H9 (cell line): Measurements from ENCODE around the gene LRRC55. TPM values are rescaled to one million over a fixed set of nuclear protein-coding genes. Genes with fewer than 3 reads are reported as not detected.
"Not testable (repeated sequence)": the region's sequence is repeated elsewhere in the genome, so short reads cannot be mapped to it uniquely, and the experiment has no call there.

Experiments
- DNase-seq: peaks from one replicate; pipeline ENCODE4 v3.0.0-alpha.2; 2017
- H2AFZ ChIP-seq: one replicate; pipeline ENCODE4 v1.6.1; 2013; ENCODE audit warnings: mild to moderate bottlenecking, low read length, control low read depth, moderate library complexity
- H2AK5ac ChIP-seq: 2 replicates; pipeline ENCODE4 v1.6.1; 2013; ENCODE audit warnings: low read length, control low read depth, mixed read lengths; ENCODE audit not compliant: insufficient read length
- H2BK120ac ChIP-seq: one replicate; pipeline ENCODE4 v1.6.1; 2013; ENCODE audit warnings: low read depth, mild to moderate bottlenecking, low read length, control low read depth, inconsistent platforms; ENCODE audit not compliant: poor library complexity, severe bottlenecking
- H2BK12ac ChIP-seq: 2 replicates; pipeline ENCODE4 v1.6.1; 2013; ENCODE audit warnings: low read length, control low read depth, mixed read lengths, low read depth; ENCODE audit not compliant: insufficient read length
- H2BK15ac ChIP-seq: 2 replicates; pipeline ENCODE4 v1.6.1; 2013; ENCODE audit warnings: low read depth, low read length, control low read depth
- H2BK20ac ChIP-seq: one replicate; pipeline ENCODE4 v1.6.1; 2013; ENCODE audit warnings: low read depth, mild to moderate bottlenecking, low read length, control low read depth, inconsistent platforms; ENCODE audit not compliant: poor library complexity, severe bottlenecking
- H2BK5ac ChIP-seq: 2 replicates; pipeline ENCODE4 v1.6.1; 2013; ENCODE audit warnings: low read length, control low read depth, mixed read lengths; ENCODE audit not compliant: insufficient read length
- H3K14ac ChIP-seq: 2 replicates; pipeline ENCODE4 v1.6.1; 2013; ENCODE audit warnings: low read length, control low read depth; ENCODE audit not compliant: insufficient read depth
- H3K18ac ChIP-seq: 2 replicates; pipeline ENCODE4 v1.6.1; 2013; ENCODE audit warnings: low read depth, mild to moderate bottlenecking, mixed read lengths, low read length, control low read depth; ENCODE audit not compliant: insufficient read length
- H3K23ac ChIP-seq: 2 replicates; pipeline ENCODE4 v1.6.1; 2013; ENCODE audit warnings: low read length, control low read depth, mixed read lengths, low read depth; ENCODE audit not compliant: insufficient read length
- H3K23me2 ChIP-seq: 2 replicates; pipeline ENCODE4 v1.6.1; 2013; ENCODE audit warnings: low read depth, mild to moderate bottlenecking, mixed read lengths, low read length, control low read depth; ENCODE audit not compliant: insufficient read length, poor library complexity, severe bottlenecking
- H3K27ac ChIP-seq: 2 replicates; pipeline ENCODE4 v1.5.1; 2013; ENCODE audit warnings: low read length, control low read depth, mixed read lengths, low read depth; ENCODE audit not compliant: insufficient read length
- H3K27me3 ChIP-seq: 2 replicates; pipeline ENCODE4 v1.6.1; 2013; ENCODE audit warnings: low read length, control low read depth, inconsistent platforms; ENCODE audit not compliant: insufficient read depth
- H3K4ac ChIP-seq: 2 replicates; pipeline ENCODE4 v1.6.1; 2013; ENCODE audit warnings: low read depth, mild to moderate bottlenecking, control low read depth, inconsistent platforms, low read length, moderate library complexity
- H3K4me1 ChIP-seq: 2 replicates; pipeline ENCODE4 v1.6.1; 2013; ENCODE audit warnings: low read length, control low read depth, inconsistent platforms; ENCODE audit not compliant: insufficient read depth
- H3K4me2 ChIP-seq: 2 replicates; pipeline ENCODE4 v1.6.1; 2013; ENCODE audit warnings: low read length, control low read depth, mixed read lengths; ENCODE audit not compliant: insufficient read length, insufficient read depth
- H3K56ac ChIP-seq: 2 replicates; pipeline ENCODE4 v1.6.1; 2013; ENCODE audit warnings: low read depth, mild to moderate bottlenecking, mixed read lengths, low read length, control low read depth; ENCODE audit not compliant: insufficient read length
- H3K79me1 ChIP-seq: 2 replicates; pipeline ENCODE4 v1.6.1; 2013; ENCODE audit warnings: low read depth, mild to moderate bottlenecking, moderate library complexity, low read length, control low read depth, inconsistent platforms; ENCODE audit not compliant: insufficient read depth, poor library complexity, severe bottlenecking
- H3K79me2 ChIP-seq: 2 replicates; pipeline ENCODE4 v1.6.1; 2013; ENCODE audit warnings: low read length, control low read depth, inconsistent platforms; ENCODE audit not compliant: insufficient read depth
- H3K9ac ChIP-seq: 2 replicates; pipeline ENCODE4 v1.6.1; 2013; ENCODE audit warnings: low read length, control low read depth, mixed read lengths; ENCODE audit not compliant: insufficient read length; ENCODE audit errors: extremely low read depth
- H3K9me3 ChIP-seq: one replicate; pipeline ENCODE4 v1.6.1; 2013; ENCODE audit warnings: low read depth, low read length, inconsistent platforms; ENCODE audit not compliant: control insufficient read depth
- H3T11ph ChIP-seq: one replicate; pipeline ENCODE4 v1.6.1; 2013; ENCODE audit warnings: mild to moderate bottlenecking, low read length, control low read depth, inconsistent platforms
- H4K20me1 ChIP-seq: one replicate; pipeline ENCODE4 v1.6.1; 2013; ENCODE audit not compliant: control insufficient read depth, insufficient read length, insufficient read depth
- H4K5ac ChIP-seq: 2 replicates; pipeline ENCODE4 v1.6.1; 2013; ENCODE audit warnings: low read depth, mild to moderate bottlenecking, mixed read lengths, low read length, control low read depth; ENCODE audit not compliant: insufficient read length
- H4K8ac ChIP-seq: replicated peaks from 2 replicates; pipeline ENCODE4 v1.6.1; 2013; ENCODE audit warnings: low read length, control low read depth, mixed read lengths, low read depth; ENCODE audit not compliant: insufficient read length
- H4K91ac ChIP-seq: 2 replicates; pipeline ENCODE4 v1.6.1; 2013; ENCODE audit warnings: low read depth, mild to moderate bottlenecking, moderate library complexity, mixed read lengths, low read length, control low read depth; ENCODE audit not compliant: insufficient read length
- H3K27ac Mint-ChIP-seq, 3 experiments: 2 replicates in 2 of 3; 3 replicates in 1 of 3; pipeline ENCODE4 v1.8.0; 2020 to 2021; ENCODE audit warnings: mixed read lengths in 3 of 3, mild to moderate bottlenecking in 1 of 3, moderate library complexity in 1 of 3
- H3K27me3 Mint-ChIP-seq: 2 replicates; pipeline ENCODE4 v1.8.0; 2021; ENCODE audit warnings: low read depth, mild to moderate bottlenecking, moderate library complexity, mixed read lengths
- H3K36me3 Mint-ChIP-seq, 3 experiments: 2 replicates in 2 of 3; 3 replicates in 1 of 3; pipeline ENCODE4 v1.8.0; 2020 to 2021; ENCODE audit warnings: low read depth in 3 of 3, mixed read lengths in 3 of 3; ENCODE audit not compliant: insufficient read depth in 1 of 3
- H3K4me1 Mint-ChIP-seq, 2 experiments: 2 replicates each; pipeline ENCODE4 v1.8.0; 2020; ENCODE audit warnings: mixed read lengths in 2 of 2
- H3K4me3 Mint-ChIP-seq, 2 experiments: 2 replicates in 1 of 2; 3 replicates in 1 of 2; pipeline ENCODE4 v1.8.0; 2020 to 2021; ENCODE audit warnings: mild to moderate bottlenecking in 2 of 2, mixed read lengths in 2 of 2, moderate library complexity in 1 of 2
- H3K9me3 Mint-ChIP-seq, 2 experiments: 2 replicates in 1 of 2; 3 replicates in 1 of 2; pipeline ENCODE4 v1.8.0; 2020; ENCODE audit warnings: mild to moderate bottlenecking in 2 of 2, mixed read lengths in 2 of 2, moderate library complexity in 1 of 2
- WGBS: extraction: QIAGEN DNeasy Blood & Tissue Kit; methylation state at CpG from one replicate; pipeline ENCODE4 v1.1.7; 2013; ENCODE audit warnings: missing lambda C conversion rate, low lambda C conversion rate, mixed read lengths; ENCODE audit not compliant: insufficient read length; ENCODE audit errors: extremely low coverage; 5-methylcytosine and 5-hydroxymethylcytosine counted together
- total RNA-seq: library from RNA; stranded (reverse); gene quantifications from 2 replicates; pipeline ENCODE4 v1.2.1, GENCODE V29; 2021
- TF ChIP-seq, protein P1 (sequence below): fragments of 200-600 bp; sonication (generic); conservative IDR thresholded peaks from 3 replicates; pipeline ENCODE4 v1.8.0; 2021; ENCODE audit warnings: antibody characterized with exemption, mild to moderate bottlenecking

The LRRC55 gene
- total RNA-seq, 1 experiment from 2014 or later = 1.0 TPM

DNA sequence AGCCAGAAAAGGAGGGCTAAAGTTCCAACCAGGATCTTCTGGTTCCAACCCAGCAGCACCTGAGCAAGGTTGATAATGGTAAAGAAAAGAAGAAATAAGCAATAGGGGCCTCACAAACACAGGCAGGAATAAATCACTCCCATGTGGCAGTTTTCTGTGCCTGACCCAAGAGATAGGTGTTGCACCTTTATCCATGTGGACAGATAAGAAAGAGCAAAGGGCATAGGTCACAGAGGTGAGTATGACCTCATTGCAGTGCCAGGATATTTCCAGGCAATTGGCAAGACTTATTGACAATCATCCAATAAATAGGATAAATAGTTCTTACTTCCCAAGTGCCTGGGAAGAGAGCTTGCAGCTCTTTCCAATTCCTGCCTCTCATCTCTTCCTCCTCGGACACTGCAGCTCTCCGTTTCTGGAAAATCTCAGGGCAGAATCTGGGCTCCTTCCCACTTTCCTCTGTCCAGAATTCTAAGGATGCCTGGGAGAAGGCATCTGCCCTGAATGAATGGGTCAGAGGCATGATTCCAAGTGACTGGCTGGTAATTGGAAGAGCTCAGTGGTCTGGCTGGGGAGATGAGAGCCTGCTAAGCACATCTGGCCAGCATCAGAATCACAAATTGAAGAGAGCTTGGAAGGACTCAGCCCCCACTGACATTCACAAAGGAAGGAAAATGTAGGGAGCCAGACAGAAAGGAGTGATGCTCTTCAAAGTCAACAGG, 14.5 kb upstream of the LRRC55 start:
- peaks cover 27 to 29% of the 10 kb centered on the region in 2 experiments for H3K9me3 Mint-ChIP-seq

DNA sequence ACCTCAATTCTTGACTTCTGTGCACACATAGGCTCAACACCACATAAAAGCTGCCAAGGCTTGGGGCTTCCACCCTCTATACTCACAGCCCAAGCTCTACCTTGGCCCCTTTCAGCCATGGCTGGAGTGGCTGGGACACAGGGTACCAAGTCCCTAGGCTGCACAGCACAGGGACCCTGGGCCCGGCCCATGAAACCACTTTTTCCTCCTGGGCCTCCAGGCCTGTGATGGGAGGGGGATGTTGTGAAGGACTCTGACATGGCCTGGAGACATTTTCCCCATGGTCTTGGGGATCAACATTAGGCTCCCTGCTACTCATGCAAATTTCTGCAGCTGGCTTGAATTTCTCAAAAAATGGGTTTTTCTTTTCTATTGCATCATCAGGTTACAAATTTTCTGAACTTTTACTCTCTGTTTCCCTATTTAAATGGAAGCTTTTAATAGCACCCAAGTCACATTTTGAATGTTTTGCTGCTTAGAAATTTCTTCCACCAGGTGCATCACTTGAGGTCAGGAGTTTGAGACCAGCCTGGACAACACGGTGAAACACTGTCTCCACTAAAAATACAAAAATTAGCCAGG, 11.9 kb upstream of the LRRC55 start:
- not testable (repeated sequence) for H3K4me2 ChIP-seq, H2BK5ac ChIP-seq, H2AFZ ChIP-seq, H3K18ac ChIP-seq, H3K79me1 ChIP-seq, H3K56ac ChIP-seq, H3T11ph ChIP-seq, H3K9me3 ChIP-seq, H3K4ac ChIP-seq, H3K79me2 ChIP-seq, H2BK120ac ChIP-seq, H3K27ac ChIP-seq, H4K20me1 ChIP-seq, H3K9ac ChIP-seq, H3K4me3 Mint-ChIP-seq, H3K23me2 ChIP-seq, H4K8ac ChIP-seq, H3K27me3 Mint-ChIP-seq, H3K27ac Mint-ChIP-seq, H2BK20ac ChIP-seq, H2AK5ac ChIP-seq, H3K23ac ChIP-seq, H3K4me1 Mint-ChIP-seq, H3K14ac ChIP-seq, H3K4me1 ChIP-seq, H2BK15ac ChIP-seq, H2BK12ac ChIP-seq, H3K27me3 ChIP-seq, DNase-seq, H4K91ac ChIP-seq, H4K5ac ChIP-seq
- WGBS = no CpG with 5 or more reads among the region's 2 CpGs
- peaks cover 8 to 21% (median 11%) of the 10 kb centered on the region in 3 experiments for H3K36me3 Mint-ChIP-seq
- H3K9me3 Mint-ChIP-seq = peaks cover 27 to 29% of the 10 kb centered on the region in 2 experiments

More for the DNA sequence above, 14.5 kb upstream of the LRRC55 start:
- TF ChIP-seq, protein P1, sequence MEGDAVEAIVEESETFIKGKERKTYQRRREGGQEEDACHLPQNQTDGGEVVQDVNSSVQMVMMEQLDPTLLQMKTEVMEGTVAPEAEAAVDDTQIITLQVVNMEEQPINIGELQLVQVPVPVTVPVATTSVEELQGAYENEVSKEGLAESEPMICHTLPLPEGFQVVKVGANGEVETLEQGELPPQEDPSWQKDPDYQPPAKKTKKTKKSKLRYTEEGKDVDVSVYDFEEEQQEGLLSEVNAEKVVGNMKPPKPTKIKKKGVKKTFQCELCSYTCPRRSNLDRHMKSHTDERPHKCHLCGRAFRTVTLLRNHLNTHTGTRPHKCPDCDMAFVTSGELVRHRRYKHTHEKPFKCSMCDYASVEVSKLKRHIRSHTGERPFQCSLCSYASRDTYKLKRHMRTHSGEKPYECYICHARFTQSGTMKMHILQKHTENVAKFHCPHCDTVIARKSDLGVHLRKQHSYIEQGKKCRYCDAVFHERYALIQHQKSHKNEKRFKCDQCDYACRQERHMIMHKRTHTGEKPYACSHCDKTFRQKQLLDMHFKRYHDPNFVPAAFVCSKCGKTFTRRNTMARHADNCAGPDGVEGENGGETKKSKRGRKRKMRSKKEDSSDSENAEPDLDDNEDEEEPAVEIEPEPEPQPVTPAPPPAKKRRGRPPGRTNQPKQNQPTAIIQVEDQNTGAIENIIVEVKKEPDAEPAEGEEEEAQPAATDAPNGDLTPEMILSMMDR = no peak
- H3K4me3 Mint-ChIP-seq = no peak overlapping the region
- no peaks in the 10 kb centered on the region for H3K4me1 Mint-ChIP-seq
- H3K23ac ChIP-seq = no peak overlapping the region
- H2BK20ac ChIP-seq = no peak overlapping the region
- H3T11ph ChIP-seq = no peak overlapping the region
- no CpG with 5 or more reads among the region's 2 CpGs for WGBS
- H3K23me2 ChIP-seq = no peaks in the 10 kb centered on the region
- no peak overlapping the region for H2BK12ac ChIP-seq
- no peak overlapping the region for H3K56ac ChIP-seq
- no peaks in the 10 kb centered on the region for H3K79me2 ChIP-seq
- no peak overlapping the region for H4K8ac ChIP-seq
- no peak overlapping the region for H2BK120ac ChIP-seq
- no peak overlapping the region for H3K14ac ChIP-seq
- H3K9me3 ChIP-seq = peaks cover 7% of the 10 kb centered on the region
- no peak overlapping the region for H2BK5ac ChIP-seq
- peaks cover 8 to 21% (median 11%) of the 10 kb centered on the region in 3 experiments for H3K36me3 Mint-ChIP-seq
- H3K4me2 ChIP-seq = no peak overlapping the region
- no peak overlapping the region for H2AK5ac ChIP-seq
- H3K9ac ChIP-seq = no peak overlapping the region
- H3K27ac Mint-ChIP-seq = no peak overlapping the region; a peak in 1 of 7 replicates
- H3K27me3 Mint-ChIP-seq = peaks cover 15% of the 10 kb centered on the region
- DNase-seq = no peak
- no peak overlapping the region for H3K18ac ChIP-seq
- peaks cover 2% of the 10 kb centered on the region for H4K20me1 ChIP-seq
- no peaks in the 10 kb centered on the region for H3K79me1 ChIP-seq
- no peak overlapping the region for H4K5ac ChIP-seq
- no peak overlapping the region for H4K91ac ChIP-seq
- no peaks in the 10 kb centered on the region for H3K4me1 ChIP-seq
- no peaks in the 10 kb centered on the region for H3K27me3 ChIP-seq
- no peak overlapping the region for H2BK15ac ChIP-seq
- no peak overlapping the region for H3K27ac ChIP-seq
- H2AFZ ChIP-seq = no peak overlapping the region
- no peak overlapping the region for H3K4ac ChIP-seq
